ENCODE measurements around the gene DPF1. TPM values are rescaled to one million over a fixed set of nuclear protein-coding genes. Genes with fewer than 3 reads are reported as not detected.
A peak's percentile ranks its signal among the peaks of the same experiment; 100 is the strongest.
"Not testable (repeated sequence)": the region's sequence is repeated elsewhere in the genome, so short reads cannot be mapped to it uniquely, and the experiment has no call there.

The DPF1 gene
- total RNA-seq, 5 donors from 2014 or later (not counting 1 experiment from before 2014, with no cell fraction given), result not detected

- CTCF ChIA-PET, result interaction anchor here (0.5 to 0.7 kb wide), 2 partner anchors 172 to 1313 kb away, joined by 3 to 4 read pairs; partner anchors contain the start of gene FAM98C (in 1 of the 2)
- H3K4me1 Mint-ChIP-seq, result peaks cover 14 to 19% (median 17%) of the 10 kb centered on the region in 3 donors
- H3K9me3 ChIP-seq; DNase-seq; H3K9me3 Mint-ChIP-seq; H3K4me3 ChIP-seq (ENCODE audit: control insufficient read depth in 1 of 2, extremely low read depth in 1 of 2, low read length in 1 of 2); POLR2A ChIA-PET; H3K4me3 Mint-ChIP-seq; H3K27ac ChIP-seq (ENCODE audit: low read length); H3K27ac Mint-ChIP-seq; H3K36me3 Mint-ChIP-seq; ATAC-seq (replicated peaks in 1 of 4); H3K36me3 ChIP-seq (ENCODE audit: control insufficient read depth in 2 of 2, extremely low read depth in 1 of 2, insufficient read depth in 1 of 2, low read length in 1 of 2): not testable (repeated sequence)
- H3K27me3 Mint-ChIP-seq, result peaks cover 30 to 52% of the 10 kb centered on the region in 2 donors
- H3K4me1 ChIP-seq (ENCODE audit: control insufficient read depth in 1 of 2, extremely low read depth in 1 of 2, insufficient read depth in 2 of 2, low read length in 2 of 2), result peaks cover 6 to 30% of the 10 kb centered on the region in 2 experiments
- WGBS (ENCODE audit: insufficient coverage), result no CpG with 5 or more reads among the region's 3 CpGs
- H3K27me3 ChIP-seq (replicated peaks in 1 of 2; ENCODE audit: control insufficient read depth in 2 of 2, extremely low read depth in 1 of 2, insufficient read depth in 2 of 2, low read length in 1 of 2), result peaks cover 13 to 79% of the 10 kb centered on the region in 2 experiments
Measured at GRCh38 chr19:38230506-38231133, 6.6 kb upstream of the DPF1 start.

- Mint-ChIP-seq H3K36me3 (no peaks in the 10 kb centered on the region), H3K4me1 (peaks cover 14 to 19% (median 19%) of the 10 kb centered on the region in 3 donors), H3K9me3 (no peaks in the 10 kb centered on the region), H3K27me3 (peaks cover 31 to 61% of the 10 kb centered on the region in 2 donors), H3K4me3 (peak overlapping the region; percentile 17 to 50 (median 37)), H3K27ac (no peak overlapping the region)
- Histone ChIP-seq H3K36me3 (ENCODE audit: control insufficient read depth in 2 of 2, extremely low read depth in 1 of 2, insufficient read depth in 1 of 2, low read length in 1 of 2) (no peaks in the 10 kb centered on the region), H3K27ac (ENCODE audit: low read length) (no peak overlapping the region), H3K9me3 (no peaks in the 10 kb centered on the region), H3K4me3 (ENCODE audit: control insufficient read depth in 1 of 2, extremely low read depth in 1 of 2, low read length in 1 of 2) (no peak overlapping the region), H3K4me1 (ENCODE audit: control insufficient read depth in 1 of 2, extremely low read depth in 1 of 2, insufficient read depth in 2 of 2, low read length in 2 of 2) (peaks cover 6 to 30% of the 10 kb centered on the region in 2 experiments), H3K27me3 (replicated peaks in 1 of 2; ENCODE audit: control insufficient read depth in 2 of 2, extremely low read depth in 1 of 2, insufficient read depth in 2 of 2, low read length in 1 of 2) (peaks cover 15 to 86% of the 10 kb centered on the region in 2 experiments)
- WGBS (ENCODE audit: insufficient coverage), result 2% methylated on average over 42 of the region's 54 CpGs
- ATAC-seq (replicated peaks in 1 of 4), result peak; percentile 89 to 96 (median 90)
- peak in 34 of 35 experiments; percentile 21 to 73 (median 49) for DNase-seq
- ChIA-PET CTCF (interaction anchor here in 1 of 2 donors (0.7 kb wide), 1 partner anchor 173 kb away, joined by 4 read pairs; the partner anchor contains the start of gene FAM98C), POLR2A (no interaction called here)
Measured at GRCh38 chr19:38229585-38230073, 5.6 kb upstream of the DPF1 start.

- WGBS (ENCODE audit: insufficient coverage), result under 1% methylated on average over 49 of the region's 80 CpGs
- H3K36me3 ChIP-seq (ENCODE audit: control insufficient read depth in 2 of 2, extremely low read depth in 1 of 2, insufficient read depth in 1 of 2, low read length in 1 of 2), result no peaks in the 10 kb centered on the region
- H3K4me3 ChIP-seq (ENCODE audit: control insufficient read depth in 1 of 2, extremely low read depth in 1 of 2, low read length in 1 of 2), result no peak overlapping the region
- H3K27me3 ChIP-seq (replicated peaks in 1 of 2; ENCODE audit: control insufficient read depth in 2 of 2, extremely low read depth in 1 of 2, insufficient read depth in 2 of 2, low read length in 1 of 2), result peaks cover 15 to 86% of the 10 kb centered on the region in 2 experiments
- H3K9me3 Mint-ChIP-seq, result no peaks in the 10 kb centered on the region
- no peaks in the 10 kb centered on the region for H3K9me3 ChIP-seq
- H3K36me3 Mint-ChIP-seq, result no peaks in the 10 kb centered on the region
- ChIA-PET POLR2A (no interaction called here), CTCF (no interaction called here)
- H3K4me1 Mint-ChIP-seq, result peaks cover 19 to 25% (median 24%) of the 10 kb centered on the region in 3 donors
- no peak for DNase-seq
- H3K4me3 Mint-ChIP-seq, result peak overlapping the region in 2 of 3 donors; percentile 25 to 74
- peaks cover 7 to 35% of the 10 kb centered on the region in 2 experiments for H3K4me1 ChIP-seq (ENCODE audit: control insufficient read depth in 1 of 2, extremely low read depth in 1 of 2, insufficient read depth in 2 of 2, low read length in 2 of 2)
- H3K27ac ChIP-seq (ENCODE audit: low read length), result no peak overlapping the region
- ATAC-seq (replicated peaks in 1 of 4), result no peak
- H3K27me3 Mint-ChIP-seq, result peaks cover 39 to 64% of the 10 kb centered on the region in 2 donors
- no peak overlapping the region for H3K27ac Mint-ChIP-seq
Measured at GRCh38 chr19:38228491-38229439, 4.7 kb upstream of the DPF1 start.

- no peak for DNase-seq
- no peak overlapping the region for H3K27ac Mint-ChIP-seq
- WGBS (ENCODE audit: insufficient coverage), result no CpG with 5 or more reads among the region's 16 CpGs
- no peak overlapping the region for H3K27ac ChIP-seq (ENCODE audit: low read length)
- peaks cover 45 to 70% of the 10 kb centered on the region in 2 donors for H3K27me3 Mint-ChIP-seq
- peaks cover 26 to 32% (median 32%) of the 10 kb centered on the region in 3 donors for H3K4me1 Mint-ChIP-seq
- ChIA-PET POLR2A (no interaction called here), CTCF (no interaction called here)
- peaks cover 8 to 36% of the 10 kb centered on the region in 2 experiments for H3K4me1 ChIP-seq (ENCODE audit: control insufficient read depth in 1 of 2, extremely low read depth in 1 of 2, insufficient read depth in 2 of 2, low read length in 2 of 2)
- H3K9me3 ChIP-seq, result no peaks in the 10 kb centered on the region
- H3K36me3 Mint-ChIP-seq, result no peaks in the 10 kb centered on the region
- no peak overlapping the region for H3K4me3 ChIP-seq (ENCODE audit: control insufficient read depth in 1 of 2, extremely low read depth in 1 of 2, low read length in 1 of 2)
- H3K27me3 ChIP-seq (replicated peaks in 1 of 2; ENCODE audit: control insufficient read depth in 2 of 2, extremely low read depth in 1 of 2, insufficient read depth in 2 of 2, low read length in 1 of 2), result peaks cover 17 to 84% of the 10 kb centered on the region in 2 experiments
- H3K4me3 Mint-ChIP-seq, result peak overlapping the region in 1 of 3 donors; percentile 48
- no peaks in the 10 kb centered on the region for H3K36me3 ChIP-seq (ENCODE audit: control insufficient read depth in 2 of 2, extremely low read depth in 1 of 2, insufficient read depth in 1 of 2, low read length in 1 of 2)
- ATAC-seq (replicated peaks in 1 of 4), result no peak
- H3K9me3 Mint-ChIP-seq, result no peaks in the 10 kb centered on the region
Measured at GRCh38 chr19:38228005-38228377, 4.0 kb upstream of the DPF1 start.

GRCh38 chr19:38227287-38228004 is 3.4 kb upstream of the DPF1 start:
- Histone ChIP-seq H3K36me3 (ENCODE audit: control insufficient read depth in 2 of 2, extremely low read depth in 1 of 2, insufficient read depth in 1 of 2, low read length in 1 of 2) (no peaks in the 10 kb centered on the region), H3K27me3 (replicated peaks in 1 of 2; ENCODE audit: control insufficient read depth in 2 of 2, extremely low read depth in 1 of 2, insufficient read depth in 2 of 2, low read length in 1 of 2) (peaks cover 19 to 84% of the 10 kb centered on the region in 2 experiments), H3K27ac (ENCODE audit: low read length) (no peak overlapping the region), H3K9me3 (no peaks in the 10 kb centered on the region), H3K4me1 (ENCODE audit: control insufficient read depth in 1 of 2, extremely low read depth in 1 of 2, insufficient read depth in 2 of 2, low read length in 2 of 2) (peaks cover 8 to 36% of the 10 kb centered on the region in 2 experiments), H3K4me3 (ENCODE audit: control insufficient read depth in 1 of 2, extremely low read depth in 1 of 2, low read length in 1 of 2) (no peak overlapping the region)
- 68% methylated on average over 7 of the region's 11 CpGs for WGBS (ENCODE audit: insufficient coverage)
- ChIA-PET CTCF (interaction anchor here in 1 of 2 donors (0.9 kb wide), 1 partner anchor 147 kb away, joined by 3 read pairs; the partner anchor contains the start of gene PSMD8), POLR2A (no interaction called here)
- ATAC-seq (replicated peaks in 1 of 4) (no peak), DNase-seq (no peak)
- Mint-ChIP-seq H3K27ac (no peak overlapping the region), H3K27me3 (peaks cover 45 to 70% of the 10 kb centered on the region in 2 donors), H3K4me3 (peak overlapping the region in 1 of 3 donors; percentile 48), H3K9me3 (no peaks in the 10 kb centered on the region), H3K36me3 (no peaks in the 10 kb centered on the region), H3K4me1 (peaks cover 28 to 35% (median 34%) of the 10 kb centered on the region in 3 donors)

All from T-cell (primary cell).